NCI-H82 treated with DMSO at 0.1 percent for 48 hours (cell line): ENCODE measurements around the gene TMCO1.
A peak's percentile ranks its signal among the peaks of the same experiment; 100 is the strongest.
"Not testable (repeated sequence)": the region's sequence is repeated elsewhere in the genome, so short reads cannot be mapped to it uniquely, and the experiment has no call there.

ENCODE experiments used
- DNase-seq: peaks from one replicate; lab custom pipeline; 2025; ENCODE audit not compliant: unreplicated experiment; lab: John Stamatoyannopoulos, UW

The TMCO1 gene

GRCh38 chr1:165768513-165769394 lies at the start of gene TMCO1:
Gene TMCO1 (minus strand): TSS chr1:165768868. CDS start chr1:165768751, 117 bp downstream.
- DNase-seq = peak; percentile 97

GRCh38 chr1:165816826-165817497 lies 48.3 kb upstream of the TMCO1 start:
- DNase-seq = no peak

- no peak for DNase-seq
Observed at GRCh38 chr1:165816157-165816556, 47.5 kb upstream of the TMCO1 start.

GRCh38 chr1:165815725-165816124 lies 47.1 kb upstream of the TMCO1 start:
- no peak for DNase-seq

- no peak for DNase-seq
Observed at GRCh38 chr1:165807613-165808012, 38.9 kb upstream of the TMCO1 start.

GRCh38 chr1:165804513-165804912 lies 35.8 kb upstream of the TMCO1 start:
- not testable (repeated sequence) for DNase-seq

GRCh38 chr1:165799387-165799786 lies 30.7 kb upstream of the TMCO1 start:
- DNase-seq = no peak

- DNase-seq = no peak
Observed at GRCh38 chr1:165795894-165796293, 27.2 kb upstream of the TMCO1 start.

- no peak for DNase-seq
Observed at GRCh38 chr1:165793951-165794350, 25.3 kb upstream of the TMCO1 start.

GRCh38 chr1:165787741-165788140 lies 19.1 kb upstream of the TMCO1 start:
- DNase-seq = no peak

GRCh38 chr1:165783519-165783918 lies 14.9 kb upstream of the TMCO1 start:
- not testable (repeated sequence) for DNase-seq

GRCh38 chr1:165778197-165778596 lies 9.5 kb upstream of the TMCO1 start:
- not testable (repeated sequence) for DNase-seq

- no peak for DNase-seq
Observed at GRCh38 chr1:165773324-165773965, 4.8 kb upstream of the TMCO1 start.

GRCh38 chr1:165772739-165773138 lies 4.1 kb upstream of the TMCO1 start:
- DNase-seq = no peak

- no peak for DNase-seq
Observed at GRCh38 chr1:165764277-165764676, 4.4 kb downstream of the TMCO1 start.

GRCh38 chr1:165763442-165763841 lies 5.2 kb downstream of the TMCO1 start:
- DNase-seq = no peak

GRCh38 chr1:165762725-165763124 lies 5.9 kb downstream of the TMCO1 start:
- DNase-seq = no peak

- DNase-seq = no peak
Observed at GRCh38 chr1:165759095-165759494, 9.6 kb downstream of the TMCO1 start.

- DNase-seq = no peak
Observed at GRCh38 chr1:165755393-165756010, 13.2 kb downstream of the TMCO1 start.

GRCh38 chr1:165753934-165754333 lies 14.7 kb downstream of the TMCO1 start:
- no peak for DNase-seq

GRCh38 chr1:165748550-165748949 lies 20.1 kb downstream of the TMCO1 start:
- DNase-seq = no peak
